ENCODE results near the gene SPATA32. TPM values are rescaled to one million over a fixed set of nuclear protein-coding genes. Genes with fewer than 3 reads are reported as not detected.
A peak's percentile ranks its signal among the peaks of the same experiment; 100 is the strongest.

SPATA32 gene
- total RNA-seq, 1 donor from 2014 or later = not detected

DNA sequence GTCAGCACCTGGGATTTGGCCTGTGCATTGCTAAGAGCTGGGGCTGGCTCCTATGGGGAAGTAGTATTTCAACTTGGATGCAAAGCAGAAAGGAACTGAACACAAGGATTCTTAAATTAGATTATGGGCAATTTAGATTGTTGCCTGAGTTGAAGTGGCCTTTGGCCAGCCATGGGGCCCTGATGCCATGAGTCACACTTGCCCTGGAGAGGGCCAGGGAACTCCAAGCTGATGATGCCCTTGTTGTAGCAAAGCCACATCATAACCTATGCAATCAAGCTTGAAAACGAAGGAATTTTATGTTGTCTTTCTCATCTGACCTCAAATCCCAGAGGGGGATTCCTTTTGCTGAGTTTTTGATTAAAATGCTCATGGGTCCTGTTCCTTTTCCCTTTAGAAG lies 3.9 kb upstream of the SPATA32 start:
- Mint-ChIP-seq H3K9me3 (ENCODE audit: unreplicated experiment) (peaks cover under 1% of the 10 kb centered on the region), H3K4me3 (ENCODE audit: unreplicated experiment) (no peak overlapping the region), H3K36me3 (ENCODE audit: unreplicated experiment) (no peaks in the 10 kb centered on the region), H3K27ac (ENCODE audit: unreplicated experiment) (no peak overlapping the region), H3K4me1 (ENCODE audit: low read depth, unreplicated experiment) (no peaks in the 10 kb centered on the region), H3K27me3 (ENCODE audit: unreplicated experiment) (peaks cover 3% of the 10 kb centered on the region)
- DNase-seq = no peak
- TF ChIP-seq CTCF (IDR thresholded peaks at IDR 0.05; ENCODE audit: partially characterized antibody, unreplicated experiment) = no peak

GRCh38 chr17:45264988-45265387 lies 3.1 kb upstream of the SPATA32 start:
- TF ChIP-seq CTCF (IDR thresholded peaks at IDR 0.05; ENCODE audit: partially characterized antibody, unreplicated experiment) = no peak
- Mint-ChIP-seq H3K9me3 (ENCODE audit: unreplicated experiment) (peaks cover 2% of the 10 kb centered on the region), H3K36me3 (ENCODE audit: unreplicated experiment) (no peaks in the 10 kb centered on the region), H3K27me3 (ENCODE audit: unreplicated experiment) (peaks cover 3% of the 10 kb centered on the region), H3K4me3 (ENCODE audit: unreplicated experiment) (no peak overlapping the region), H3K4me1 (ENCODE audit: low read depth, unreplicated experiment) (no peaks in the 10 kb centered on the region), H3K27ac (ENCODE audit: unreplicated experiment) (no peak overlapping the region)
- DNase-seq = no peak

DNA sequence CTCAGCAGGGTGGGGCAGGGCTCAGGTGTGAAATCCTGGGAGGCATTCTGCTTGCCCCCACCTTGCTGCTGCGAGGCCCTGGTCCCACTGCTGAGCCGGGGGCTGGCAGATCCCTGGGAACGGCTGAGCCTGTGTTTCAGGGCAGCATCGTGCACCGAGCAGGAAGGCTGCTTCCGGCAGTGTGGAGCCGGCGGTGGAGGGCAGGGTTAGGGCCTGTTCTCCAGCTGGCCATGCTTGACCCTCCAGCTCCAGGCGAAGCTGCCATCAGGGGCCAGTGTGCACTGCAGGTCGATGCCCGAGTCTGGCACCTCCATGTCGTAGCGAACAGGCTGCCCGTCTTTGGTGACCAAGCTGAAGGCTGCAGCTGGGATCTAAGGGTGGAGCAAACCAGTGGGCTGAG lies 2.5 kb upstream of the SPATA32 start:
- TF ChIP-seq CTCF (IDR thresholded peaks at IDR 0.05; ENCODE audit: partially characterized antibody, unreplicated experiment) = no peak
- H3K9me3 Mint-ChIP-seq (ENCODE audit: unreplicated experiment) = peaks cover 2% of the 10 kb centered on the region
- H3K36me3 Mint-ChIP-seq (ENCODE audit: unreplicated experiment) = no peaks in the 10 kb centered on the region
- peaks cover 3% of the 10 kb centered on the region for H3K27me3 Mint-ChIP-seq (ENCODE audit: unreplicated experiment)
- no peak overlapping the region for H3K27ac Mint-ChIP-seq (ENCODE audit: unreplicated experiment)
- H3K4me3 Mint-ChIP-seq (ENCODE audit: unreplicated experiment) = no peak overlapping the region
- H3K4me1 Mint-ChIP-seq (ENCODE audit: low read depth, unreplicated experiment) = no peaks in the 10 kb centered on the region
- DNase-seq = no peak

GRCh38 chr17:45263477-45263860 lies 1.6 kb upstream of the SPATA32 start:
- Mint-ChIP-seq H3K36me3 (ENCODE audit: unreplicated experiment) (no peaks in the 10 kb centered on the region), H3K4me3 (ENCODE audit: unreplicated experiment) (no peak overlapping the region), H3K27me3 (ENCODE audit: unreplicated experiment) (peaks cover 3% of the 10 kb centered on the region), H3K27ac (ENCODE audit: unreplicated experiment) (no peak overlapping the region), H3K9me3 (ENCODE audit: unreplicated experiment) (peaks cover 2% of the 10 kb centered on the region), H3K4me1 (ENCODE audit: low read depth, unreplicated experiment) (no peaks in the 10 kb centered on the region)
- DNase-seq = no peak
- no peak for TF ChIP-seq CTCF (IDR thresholded peaks at IDR 0.05; ENCODE audit: partially characterized antibody, unreplicated experiment)

GRCh38 chr17:45262516-45263476 lies 902 bp upstream of the SPATA32 start:
- Mint-ChIP-seq H3K36me3 (ENCODE audit: unreplicated experiment) (no peaks in the 10 kb centered on the region), H3K27me3 (ENCODE audit: unreplicated experiment) (peaks cover 3% of the 10 kb centered on the region), H3K9me3 (ENCODE audit: unreplicated experiment) (peaks cover 2% of the 10 kb centered on the region), H3K27ac (ENCODE audit: unreplicated experiment) (no peak overlapping the region), H3K4me1 (ENCODE audit: low read depth, unreplicated experiment) (no peaks in the 10 kb centered on the region), H3K4me3 (ENCODE audit: unreplicated experiment) (peak overlapping the region; percentile 8)
- no peak for TF ChIP-seq CTCF (IDR thresholded peaks at IDR 0.05; ENCODE audit: partially characterized antibody, unreplicated experiment)
- DNase-seq = no peak

Measured in glutamatergic neuron (in vitro differentiated cells).